H54 (cell line): Measurements from ENCODE around the gene SPZ1.

Source experiments
- DNase-seq: peaks from one replicate; pipeline ENCODE4 v3.0.0; 2011; ENCODE audit warnings: low spot score, mixed read lengths; ENCODE audit not compliant: insufficient read length
- FAIRE-seq: peaks from 3 replicates; lab custom pipeline; 2011; peaks lifted over from hg19 to GRCh38; lab: Jason Lieb, UNC
- POLR2A ChIP-seq: IDR thresholded peaks from 2 replicates; pipeline ENCODE4 v1.6.1; 2011; ENCODE audit warnings: low read depth, mild to moderate bottlenecking, low read length

SPZ1 gene

GRCh38 chr5:80357671-80358070 lies 37.9 kb downstream of the SPZ1 start:
- FAIRE-seq (no peak), DNase-seq (no peak)
- TF ChIP-seq POLR2A, result no peak

GRCh38 chr5:80360914-80361444 lies 41.2 kb downstream of the SPZ1 start:
- no peak for TF ChIP-seq POLR2A
- no peak for FAIRE-seq
- DNase-seq, result no peak

GRCh38 chr5:80364892-80365291 lies 45.1 kb downstream of the SPZ1 start:
- DNase-seq (no peak), FAIRE-seq (no peak)
- no peak for TF ChIP-seq POLR2A

DNA sequence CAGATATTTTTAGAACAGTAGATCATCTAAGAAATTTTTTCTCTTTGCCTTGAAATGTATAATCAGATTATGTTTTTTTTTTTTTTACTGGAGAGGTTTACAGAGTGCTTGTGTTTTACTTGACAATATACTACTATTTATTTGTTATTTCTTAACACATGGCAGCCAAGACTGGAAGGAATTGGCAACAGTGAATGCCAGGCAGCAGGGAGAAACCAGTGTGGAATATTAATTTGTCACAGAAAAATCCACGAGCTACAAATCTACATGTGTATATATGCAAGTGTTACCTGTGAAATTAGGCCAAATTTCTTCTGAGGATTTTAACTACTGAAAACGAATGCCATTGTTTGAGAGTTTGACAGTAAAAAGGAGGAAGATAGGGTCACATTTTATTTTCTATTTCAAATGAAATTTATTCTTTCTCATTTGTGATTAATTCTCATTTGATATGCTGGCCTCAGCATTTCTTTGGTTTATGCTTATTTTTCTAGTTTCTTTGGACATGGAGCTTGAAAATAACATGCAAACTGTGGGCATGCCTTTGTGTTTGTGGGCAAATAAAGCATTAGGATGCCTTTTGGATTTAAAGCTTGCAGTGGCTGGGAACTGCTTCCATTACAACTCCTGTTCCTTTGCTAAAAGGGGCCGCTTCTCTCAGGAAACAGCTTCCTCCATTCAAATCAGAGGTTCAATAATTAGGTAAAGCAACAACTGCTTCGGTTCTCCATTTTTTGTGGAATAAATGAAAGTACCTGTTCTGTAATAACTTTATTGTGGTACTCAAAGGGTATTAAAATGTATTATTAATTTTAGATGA lies 49.1 kb downstream of the SPZ1 start:
- no peak for TF ChIP-seq POLR2A
- DNase-seq, result no peak
- no peak for FAIRE-seq

GRCh38 chr5:80369521-80369920 lies 49.7 kb downstream of the SPZ1 start:
- FAIRE-seq, result no peak
- no peak for DNase-seq
- TF ChIP-seq POLR2A, result no peak

- FAIRE-seq, result no peak
- no peak for DNase-seq
- no peak for TF ChIP-seq POLR2A
Measured at GRCh38 chr5:80370390-80370789, 50.6 kb downstream of the SPZ1 start.
